WTC11 (cell line): ENCODE results near the gene SUDS3. TPM values are rescaled to one million over a fixed set of nuclear protein-coding genes. Genes with fewer than 3 reads are reported as not detected.

Source experiments
- ATAC-seq: fragments of 200-7000 bp; cut with Tn5 transposase; 2 replicates; pipeline ENCODE4 v1.10.0; 2021; ENCODE audit warnings: mild to moderate bottlenecking, moderate library complexity
- CTCF ChIA-PET: fragments of 300-600 bp; sonication (Branson Sonifier 250); formaldehyde crosslinking; loops from one replicate; lab custom pipeline; 2021; ENCODE audit warnings: antibody characterized with exemption; lab: Charles Lee
- POLR2A ChIA-PET: fragments of 350-600 bp; sonication (Branson Sonifier 250); formaldehyde crosslinking; loops from one replicate; lab custom pipeline; 2021; ENCODE audit warnings: antibody characterized with exemption; lab: Charles Lee
- DNase-seq: peaks from one replicate; pipeline ENCODE4 v3.0.0; 2021; ENCODE audit warnings: low spot score
- H3K27ac Mint-ChIP-seq: 2 replicates; pipeline ENCODE4 v1.8.0; 2021; ENCODE audit warnings: mixed read lengths
- H3K27me3 Mint-ChIP-seq: 2 replicates; pipeline ENCODE4 v1.8.0; 2021; ENCODE audit warnings: low read depth, mild to moderate bottlenecking, moderate library complexity, mixed read lengths
- H3K36me3 Mint-ChIP-seq: 2 replicates; pipeline ENCODE4 v1.8.0; 2021; ENCODE audit warnings: mixed read lengths
- H3K4me1 Mint-ChIP-seq: 2 replicates; pipeline ENCODE4 v1.8.0; 2022; ENCODE audit warnings: mixed read lengths
- H3K4me3 Mint-ChIP-seq: 2 replicates; pipeline ENCODE4 v1.8.0; 2021; ENCODE audit warnings: mild to moderate bottlenecking, moderate library complexity, mixed read lengths
- H3K9me3 Mint-ChIP-seq: 2 replicates; pipeline ENCODE4 v1.8.0; 2021; ENCODE audit warnings: mixed read lengths
- CBFB ChIP-seq: sonication (generic); formaldehyde crosslinking; IDR thresholded peaks from 2 replicates; pipeline ENCODE4 v1.8.1; 2022; ENCODE audit warnings: mild to moderate bottlenecking, low read depth, missing genetic modification reagents
- ELF4 ChIP-seq: sonication (generic); formaldehyde crosslinking; IDR thresholded peaks from 2 replicates; pipeline ENCODE4 v1.8.1; 2022; ENCODE audit warnings: low read depth, mild to moderate bottlenecking, moderate library complexity, missing genetic modification reagents
- ESRRA ChIP-seq: sonication (generic); formaldehyde crosslinking; IDR thresholded peaks from 2 replicates; pipeline ENCODE4 v1.8.1; 2022; ENCODE audit warnings: mild to moderate bottlenecking, missing genetic modification reagents, borderline replicate concordance
- FOXK1 ChIP-seq: sonication (generic); formaldehyde crosslinking; IDR thresholded peaks from 2 replicates; pipeline ENCODE4 v1.8.0; 2022; ENCODE audit warnings: mild to moderate bottlenecking, moderate library complexity, missing genetic modification reagents
- GABPB1 ChIP-seq: sonication (generic); formaldehyde crosslinking; IDR thresholded peaks from 2 replicates; pipeline ENCODE4 v1.8.1; 2023; ENCODE audit warnings: mild to moderate bottlenecking, missing genetic modification reagents
- JUN ChIP-seq: sonication (generic); formaldehyde crosslinking; IDR thresholded peaks from 2 replicates; pipeline ENCODE4 v1.8.0; 2023; ENCODE audit warnings: mild to moderate bottlenecking, missing genetic modification reagents
- NFYB ChIP-seq: sonication (generic); formaldehyde crosslinking; conservative IDR thresholded peaks from 2 replicates; pipeline ENCODE4 v1.8.0; 2022; ENCODE audit warnings: low read depth, missing genetic modification reagents
- NR3C1 ChIP-seq: sonication (generic); formaldehyde crosslinking; conservative IDR thresholded peaks from 2 replicates; pipeline ENCODE4 v1.8.1; 2023; ENCODE audit warnings: low read depth, mild to moderate bottlenecking, missing genetic modification reagents
- RELA ChIP-seq: sonication (generic); formaldehyde crosslinking; IDR thresholded peaks from 2 replicates; pipeline ENCODE4 v1.8.1; 2022; ENCODE audit warnings: missing genetic modification reagents, mild to moderate bottlenecking, borderline replicate concordance
- SOX15 ChIP-seq: fragments of 250-450 bp; sonication (Bioruptor Pico); IDR thresholded peaks from 2 replicates; pipeline ENCODE4 v1.9.0; 2021; ENCODE audit warnings: mild to moderate bottlenecking
- ZNF263 ChIP-seq: sonication (generic); formaldehyde crosslinking; IDR thresholded peaks from 2 replicates; pipeline ENCODE4 v1.8.1; 2022; ENCODE audit warnings: low read depth, mild to moderate bottlenecking, moderate library complexity, missing genetic modification reagents
- total RNA-seq: library from RNA; stranded (reverse); gene quantifications from 3 replicates; pipeline ENCODE4 v1.2.3, GENCODE V29; 2021
- TF ChIP-seq, protein P1 (sequence below): sonication (generic); formaldehyde crosslinking; IDR thresholded peaks from 2 replicates; pipeline ENCODE4 v1.8.1; 2023; ENCODE audit warnings: mild to moderate bottlenecking, missing genetic modification reagents, moderate library complexity
- TF ChIP-seq, protein P2 (sequence below): sonication (generic); formaldehyde crosslinking; IDR thresholded peaks from 2 replicates; pipeline ENCODE4 v1.8.1; 2023; ENCODE audit warnings: mild to moderate bottlenecking, missing genetic modification reagents
- TF ChIP-seq, protein P3 (sequence below): sonication (generic); formaldehyde crosslinking; IDR thresholded peaks from 2 replicates; pipeline ENCODE4 v1.8.0; 2023; ENCODE audit warnings: mild to moderate bottlenecking, missing genetic modification reagents
- TF ChIP-seq, protein P4 (sequence below): sonication (generic); formaldehyde crosslinking; IDR thresholded peaks from 2 replicates; pipeline ENCODE4 v1.8.1; 2023; ENCODE audit warnings: mild to moderate bottlenecking, missing genetic modification reagents, borderline replicate concordance
- TF ChIP-seq, protein P5 (sequence below): sonication (generic); formaldehyde crosslinking; IDR thresholded peaks from 2 replicates; pipeline ENCODE4 v1.8.0; 2022; ENCODE audit warnings: mild to moderate bottlenecking, missing genetic modification reagents
- TF ChIP-seq, protein P6 (sequence below): sonication (generic); formaldehyde crosslinking; IDR thresholded peaks from 2 replicates; pipeline ENCODE4 v1.8.1; 2023; ENCODE audit warnings: mild to moderate bottlenecking, missing genetic modification reagents, moderate library complexity
- TF ChIP-seq, protein P7 (sequence below): fragments of 250-450 bp; sonication (Bioruptor Pico); IDR thresholded peaks from 2 replicates; pipeline ENCODE4 v1.8.0; 2021; ENCODE audit warnings: mild to moderate bottlenecking
- TF ChIP-seq, protein P8 (sequence below): fragments of 250-450 bp; sonication (Bioruptor Pico); IDR thresholded peaks from 2 replicates; pipeline ENCODE4 v1.9.0; 2021; ENCODE audit warnings: mild to moderate bottlenecking

SUDS3 gene
- total RNA-seq, 1 experiment from 2014 or later, result 63.9 TPM

DNA sequence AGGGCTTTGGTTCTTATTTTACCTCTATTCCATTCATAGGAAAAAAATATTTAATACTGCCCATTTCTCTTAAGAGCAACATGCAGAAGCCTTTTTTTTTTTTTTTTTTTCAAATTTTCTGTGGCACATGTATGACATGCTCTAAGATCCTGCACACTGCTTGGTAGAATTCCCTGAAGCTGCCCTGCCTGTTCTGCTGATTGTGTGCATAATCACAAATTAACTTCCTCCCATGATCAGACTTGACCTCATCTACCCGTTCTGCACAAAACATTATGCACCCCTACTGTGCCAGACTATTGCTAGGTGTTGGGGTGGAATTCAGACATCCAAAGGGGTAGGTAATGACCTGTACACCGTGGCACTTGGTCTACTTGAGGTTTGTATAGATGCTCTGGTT is 22.2 kb downstream of the SUDS3 start (continued):
- TF ChIP-seq, protein P1, sequence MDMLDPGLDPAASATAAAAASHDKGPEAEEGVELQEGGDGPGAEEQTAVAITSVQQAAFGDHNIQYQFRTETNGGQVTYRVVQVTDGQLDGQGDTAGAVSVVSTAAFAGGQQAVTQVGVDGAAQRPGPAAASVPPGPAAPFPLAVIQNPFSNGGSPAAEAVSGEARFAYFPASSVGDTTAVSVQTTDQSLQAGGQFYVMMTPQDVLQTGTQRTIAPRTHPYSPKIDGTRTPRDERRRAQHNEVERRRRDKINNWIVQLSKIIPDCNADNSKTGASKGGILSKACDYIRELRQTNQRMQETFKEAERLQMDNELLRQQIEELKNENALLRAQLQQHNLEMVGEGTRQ (CRISPR knock-in tag), result no peak
- TF ChIP-seq GABPB1 (no peak), JUN (CRISPR knock-in tag) (no peak), CBFB (CRISPR knock-in tag) (no peak)
- TF ChIP-seq, protein P2, sequence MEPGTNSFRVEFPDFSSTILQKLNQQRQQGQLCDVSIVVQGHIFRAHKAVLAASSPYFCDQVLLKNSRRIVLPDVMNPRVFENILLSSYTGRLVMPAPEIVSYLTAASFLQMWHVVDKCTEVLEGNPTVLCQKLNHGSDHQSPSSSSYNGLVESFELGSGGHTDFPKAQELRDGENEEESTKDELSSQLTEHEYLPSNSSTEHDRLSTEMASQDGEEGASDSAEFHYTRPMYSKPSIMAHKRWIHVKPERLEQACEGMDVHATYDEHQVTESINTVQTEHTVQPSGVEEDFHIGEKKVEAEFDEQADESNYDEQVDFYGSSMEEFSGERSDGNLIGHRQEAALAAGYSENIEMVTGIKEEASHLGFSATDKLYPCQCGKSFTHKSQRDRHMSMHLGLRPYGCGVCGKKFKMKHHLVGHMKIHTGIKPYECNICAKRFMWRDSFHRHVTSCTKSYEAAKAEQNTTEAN (CRISPR knock-in tag), result no peak
- TF ChIP-seq, all 79 proteins: peak for 0

DNA sequence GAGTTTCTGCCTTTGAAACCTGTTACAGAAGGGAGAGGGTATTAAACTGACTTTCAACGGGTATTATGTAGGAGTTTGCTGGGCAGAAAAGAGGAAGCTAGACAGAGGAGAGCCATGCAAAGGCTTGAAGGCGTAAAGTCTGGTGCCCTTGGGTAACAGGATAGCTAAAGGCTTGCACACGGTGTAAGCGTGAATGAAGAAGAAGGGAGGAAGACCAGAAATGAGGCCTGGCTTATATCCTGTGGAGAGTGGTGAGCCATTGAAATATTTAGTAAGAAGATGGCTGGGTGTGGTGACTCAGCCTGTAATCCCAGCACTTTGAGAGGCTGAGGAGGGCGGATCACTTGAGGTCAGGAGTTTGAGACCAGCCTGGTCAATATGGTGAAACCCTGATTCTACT is 22.6 kb downstream of the SUDS3 start:
- ChIA-PET CTCF (no interaction called here), POLR2A (no interaction called here)
- Mint-ChIP-seq H3K4me1 (no peaks in the 10 kb centered on the region), H3K9me3 (no peaks in the 10 kb centered on the region), H3K4me3 (no peak overlapping the region), H3K36me3 (peaks cover 80% of the 10 kb centered on the region), H3K27ac (no peak overlapping the region), H3K27me3 (no peaks in the 10 kb centered on the region)
- ATAC-seq (no peak), DNase-seq (no peak)
- no peak for TF ChIP-seq FOXK1 (CRISPR knock-in tag)
- TF ChIP-seq NR3C1, result no peak
- no peak for TF ChIP-seq NFYB (CRISPR knock-in tag)
- TF ChIP-seq ESRRA, result no peak
- TF ChIP-seq, protein P3, sequence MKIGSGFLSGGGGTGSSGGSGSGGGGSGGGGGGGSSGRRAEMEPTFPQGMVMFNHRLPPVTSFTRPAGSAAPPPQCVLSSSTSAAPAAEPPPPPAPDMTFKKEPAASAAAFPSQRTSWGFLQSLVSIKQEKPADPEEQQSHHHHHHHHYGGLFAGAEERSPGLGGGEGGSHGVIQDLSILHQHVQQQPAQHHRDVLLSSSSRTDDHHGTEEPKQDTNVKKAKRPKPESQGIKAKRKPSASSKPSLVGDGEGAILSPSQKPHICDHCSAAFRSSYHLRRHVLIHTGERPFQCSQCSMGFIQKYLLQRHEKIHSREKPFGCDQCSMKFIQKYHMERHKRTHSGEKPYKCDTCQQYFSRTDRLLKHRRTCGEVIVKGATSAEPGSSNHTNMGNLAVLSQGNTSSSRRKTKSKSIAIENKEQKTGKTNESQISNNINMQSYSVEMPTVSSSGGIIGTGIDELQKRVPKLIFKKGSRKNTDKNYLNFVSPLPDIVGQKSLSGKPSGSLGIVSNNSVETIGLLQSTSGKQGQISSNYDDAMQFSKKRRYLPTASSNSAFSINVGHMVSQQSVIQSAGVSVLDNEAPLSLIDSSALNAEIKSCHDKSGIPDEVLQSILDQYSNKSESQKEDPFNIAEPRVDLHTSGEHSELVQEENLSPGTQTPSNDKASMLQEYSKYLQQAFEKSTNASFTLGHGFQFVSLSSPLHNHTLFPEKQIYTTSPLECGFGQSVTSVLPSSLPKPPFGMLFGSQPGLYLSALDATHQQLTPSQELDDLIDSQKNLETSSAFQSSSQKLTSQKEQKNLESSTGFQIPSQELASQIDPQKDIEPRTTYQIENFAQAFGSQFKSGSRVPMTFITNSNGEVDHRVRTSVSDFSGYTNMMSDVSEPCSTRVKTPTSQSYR (CRISPR knock-in tag), result no peak
- no peak for TF ChIP-seq ZNF263
- TF ChIP-seq, protein P2 (CRISPR knock-in tag), result no peak
- TF ChIP-seq, protein P4, sequence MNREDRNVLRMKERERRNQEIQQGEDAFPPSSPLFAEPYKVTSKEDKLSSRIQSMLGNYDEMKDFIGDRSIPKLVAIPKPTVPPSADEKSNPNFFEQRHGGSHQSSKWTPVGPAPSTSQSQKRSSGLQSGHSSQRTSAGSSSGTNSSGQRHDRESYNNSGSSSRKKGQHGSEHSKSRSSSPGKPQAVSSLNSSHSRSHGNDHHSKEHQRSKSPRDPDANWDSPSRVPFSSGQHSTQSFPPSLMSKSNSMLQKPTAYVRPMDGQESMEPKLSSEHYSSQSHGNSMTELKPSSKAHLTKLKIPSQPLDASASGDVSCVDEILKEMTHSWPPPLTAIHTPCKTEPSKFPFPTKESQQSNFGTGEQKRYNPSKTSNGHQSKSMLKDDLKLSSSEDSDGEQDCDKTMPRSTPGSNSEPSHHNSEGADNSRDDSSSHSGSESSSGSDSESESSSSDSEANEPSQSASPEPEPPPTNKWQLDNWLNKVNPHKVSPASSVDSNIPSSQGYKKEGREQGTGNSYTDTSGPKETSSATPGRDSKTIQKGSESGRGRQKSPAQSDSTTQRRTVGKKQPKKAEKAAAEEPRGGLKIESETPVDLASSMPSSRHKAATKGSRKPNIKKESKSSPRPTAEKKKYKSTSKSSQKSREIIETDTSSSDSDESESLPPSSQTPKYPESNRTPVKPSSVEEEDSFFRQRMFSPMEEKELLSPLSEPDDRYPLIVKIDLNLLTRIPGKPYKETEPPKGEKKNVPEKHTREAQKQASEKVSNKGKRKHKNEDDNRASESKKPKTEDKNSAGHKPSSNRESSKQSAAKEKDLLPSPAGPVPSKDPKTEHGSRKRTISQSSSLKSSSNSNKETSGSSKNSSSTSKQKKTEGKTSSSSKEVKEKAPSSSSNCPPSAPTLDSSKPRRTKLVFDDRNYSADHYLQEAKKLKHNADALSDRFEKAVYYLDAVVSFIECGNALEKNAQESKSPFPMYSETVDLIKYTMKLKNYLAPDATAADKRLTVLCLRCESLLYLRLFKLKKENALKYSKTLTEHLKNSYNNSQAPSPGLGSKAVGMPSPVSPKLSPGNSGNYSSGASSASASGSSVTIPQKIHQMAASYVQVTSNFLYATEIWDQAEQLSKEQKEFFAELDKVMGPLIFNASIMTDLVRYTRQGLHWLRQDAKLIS (CRISPR knock-in tag), result no peak
- TF ChIP-seq RELA, result no peak
- TF ChIP-seq ELF4 (CRISPR knock-in tag), result no peak
- no peak for TF ChIP-seq SOX15 (CRISPR knock-in tag)
- TF ChIP-seq, protein P5, sequence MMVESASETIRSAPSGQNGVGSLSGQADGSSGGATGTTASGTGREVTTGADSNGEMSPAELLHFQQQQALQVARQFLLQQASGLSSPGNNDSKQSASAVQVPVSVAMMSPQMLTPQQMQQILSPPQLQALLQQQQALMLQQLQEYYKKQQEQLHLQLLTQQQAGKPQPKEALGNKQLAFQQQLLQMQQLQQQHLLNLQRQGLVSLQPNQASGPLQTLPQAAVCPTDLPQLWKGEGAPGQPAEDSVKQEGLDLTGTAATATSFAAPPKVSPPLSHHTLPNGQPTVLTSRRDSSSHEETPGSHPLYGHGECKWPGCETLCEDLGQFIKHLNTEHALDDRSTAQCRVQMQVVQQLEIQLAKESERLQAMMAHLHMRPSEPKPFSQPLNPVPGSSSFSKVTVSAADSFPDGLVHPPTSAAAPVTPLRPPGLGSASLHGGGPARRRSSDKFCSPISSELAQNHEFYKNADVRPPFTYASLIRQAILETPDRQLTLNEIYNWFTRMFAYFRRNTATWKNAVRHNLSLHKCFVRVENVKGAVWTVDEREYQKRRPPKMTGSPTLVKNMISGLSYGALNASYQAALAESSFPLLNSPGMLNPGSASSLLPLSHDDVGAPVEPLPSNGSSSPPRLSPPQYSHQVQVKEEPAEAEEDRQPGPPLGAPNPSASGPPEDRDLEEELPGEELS (CRISPR knock-in tag), result no peak
- TF ChIP-seq, protein P6, sequence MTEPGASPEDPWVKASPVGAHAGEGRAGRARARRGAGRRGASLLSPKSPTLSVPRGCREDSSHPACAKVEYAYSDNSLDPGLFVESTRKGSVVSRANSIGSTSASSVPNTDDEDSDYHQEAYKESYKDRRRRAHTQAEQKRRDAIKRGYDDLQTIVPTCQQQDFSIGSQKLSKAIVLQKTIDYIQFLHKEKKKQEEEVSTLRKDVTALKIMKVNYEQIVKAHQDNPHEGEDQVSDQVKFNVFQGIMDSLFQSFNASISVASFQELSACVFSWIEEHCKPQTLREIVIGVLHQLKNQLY, result no peak
- TF ChIP-seq, protein P7, sequence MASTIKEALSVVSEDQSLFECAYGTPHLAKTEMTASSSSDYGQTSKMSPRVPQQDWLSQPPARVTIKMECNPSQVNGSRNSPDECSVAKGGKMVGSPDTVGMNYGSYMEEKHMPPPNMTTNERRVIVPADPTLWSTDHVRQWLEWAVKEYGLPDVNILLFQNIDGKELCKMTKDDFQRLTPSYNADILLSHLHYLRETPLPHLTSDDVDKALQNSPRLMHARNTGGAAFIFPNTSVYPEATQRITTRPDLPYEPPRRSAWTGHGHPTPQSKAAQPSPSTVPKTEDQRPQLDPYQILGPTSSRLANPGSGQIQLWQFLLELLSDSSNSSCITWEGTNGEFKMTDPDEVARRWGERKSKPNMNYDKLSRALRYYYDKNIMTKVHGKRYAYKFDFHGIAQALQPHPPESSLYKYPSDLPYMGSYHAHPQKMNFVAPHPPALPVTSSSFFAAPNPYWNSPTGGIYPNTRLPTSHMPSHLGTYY (CRISPR knock-in tag), result no peak
- TF ChIP-seq, protein P8, sequence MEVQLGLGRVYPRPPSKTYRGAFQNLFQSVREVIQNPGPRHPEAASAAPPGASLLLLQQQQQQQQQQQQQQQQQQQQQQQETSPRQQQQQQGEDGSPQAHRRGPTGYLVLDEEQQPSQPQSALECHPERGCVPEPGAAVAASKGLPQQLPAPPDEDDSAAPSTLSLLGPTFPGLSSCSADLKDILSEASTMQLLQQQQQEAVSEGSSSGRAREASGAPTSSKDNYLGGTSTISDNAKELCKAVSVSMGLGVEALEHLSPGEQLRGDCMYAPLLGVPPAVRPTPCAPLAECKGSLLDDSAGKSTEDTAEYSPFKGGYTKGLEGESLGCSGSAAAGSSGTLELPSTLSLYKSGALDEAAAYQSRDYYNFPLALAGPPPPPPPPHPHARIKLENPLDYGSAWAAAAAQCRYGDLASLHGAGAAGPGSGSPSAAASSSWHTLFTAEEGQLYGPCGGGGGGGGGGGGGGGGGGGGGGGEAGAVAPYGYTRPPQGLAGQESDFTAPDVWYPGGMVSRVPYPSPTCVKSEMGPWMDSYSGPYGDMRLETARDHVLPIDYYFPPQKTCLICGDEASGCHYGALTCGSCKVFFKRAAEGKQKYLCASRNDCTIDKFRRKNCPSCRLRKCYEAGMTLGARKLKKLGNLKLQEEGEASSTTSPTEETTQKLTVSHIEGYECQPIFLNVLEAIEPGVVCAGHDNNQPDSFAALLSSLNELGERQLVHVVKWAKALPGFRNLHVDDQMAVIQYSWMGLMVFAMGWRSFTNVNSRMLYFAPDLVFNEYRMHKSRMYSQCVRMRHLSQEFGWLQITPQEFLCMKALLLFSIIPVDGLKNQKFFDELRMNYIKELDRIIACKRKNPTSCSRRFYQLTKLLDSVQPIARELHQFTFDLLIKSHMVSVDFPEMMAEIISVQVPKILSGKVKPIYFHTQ, result no peak
